A673 (cell line): ENCODE measurements around the gene MAST4. TPM values are rescaled to one million over a fixed set of nuclear protein-coding genes. Genes with fewer than 3 reads are reported as not detected.

Source experiments
- BruUV-seq: library from RNA; stranded (reverse); fragments of 400-500 nt; replicated peaks from 2 replicates; lab custom pipeline; 2021; lab: Mats Ljungman, UMichigan
- CTCF ChIA-PET: fragments of 300-600 bp; sonication (Branson Sonifier 250); formaldehyde crosslinking; loops from one replicate; lab custom pipeline; 2022; ENCODE audit warnings: antibody characterized with exemption; lab: Charles Lee
- POLR2A ChIA-PET: fragments of 300-600 bp; sonication (Branson Sonifier 250); formaldehyde crosslinking; loops from one replicate; lab custom pipeline; 2022; ENCODE audit warnings: antibody characterized with exemption; ENCODE audit not compliant: low non-redundant PET; lab: Charles Lee
- DNase-seq: peaks from one replicate; pipeline ENCODE4 v3.0.0-alpha.2; 2015; ENCODE audit warnings: low spot score
- H3K27ac ChIP-seq: fragments of 200-600 bp; sonication (generic); 2 replicates; pipeline ENCODE4 v1.5.1; 2016; ENCODE audit warnings: mixed run types, low read depth, mild to moderate bottlenecking, mixed read lengths, antibody characterized with exemption, low read length; ENCODE audit not compliant: poor library complexity, severe bottlenecking
- H3K27me3 ChIP-seq: fragments of 200-600 bp; sonication (generic); replicated peaks from 2 replicates; pipeline ENCODE4 v1.6.1; 2017; ENCODE audit warnings: mixed run types, low read depth, mild to moderate bottlenecking, mixed read lengths, antibody characterized with exemption, low read length; ENCODE audit not compliant: insufficient read depth, poor library complexity
- H3K36me3 ChIP-seq: fragments of 200-600 bp; sonication (generic); 2 replicates; pipeline ENCODE4 v1.6.1; 2016; ENCODE audit warnings: mixed run types, mild to moderate bottlenecking, mixed read lengths, antibody characterized with exemption, low read length; ENCODE audit not compliant: insufficient read depth, poor library complexity, severe bottlenecking
- H3K4me1 ChIP-seq: fragments of 200-600 bp; sonication (generic); 2 replicates; pipeline ENCODE4 v1.6.1; 2017; ENCODE audit warnings: mixed run types, mild to moderate bottlenecking, mixed read lengths, antibody characterized with exemption, low read length; ENCODE audit not compliant: insufficient read depth, poor library complexity, severe bottlenecking
- H3K4me3 ChIP-seq: fragments of 200-600 bp; sonication (generic); 2 replicates; pipeline ENCODE4 v1.5.1; 2016; ENCODE audit warnings: low read depth, mixed run types, mild to moderate bottlenecking, mixed read lengths, low read length; ENCODE audit not compliant: poor library complexity, severe bottlenecking
- H3K9me3 ChIP-seq: fragments of 200-600 bp; sonication (generic); 2 replicates; pipeline ENCODE4 v1.6.1; 2016; ENCODE audit warnings: mixed run types, low read depth, mild to moderate bottlenecking, mixed read lengths, antibody characterized with exemption, low read length; ENCODE audit not compliant: poor library complexity, severe bottlenecking
- EZH2 ChIP-seq: fragments of 200-600 bp; sonication (generic); IDR thresholded peaks from 2 replicates; pipeline ENCODE4 v1.6.1; 2017; ENCODE audit warnings: borderline replicate concordance, low read depth, mild to moderate bottlenecking, mixed read lengths, antibody characterized with exemption, low read length; ENCODE audit not compliant: poor library complexity, severe bottlenecking
- intact Hi-C: fragments of 100-400 bp; cut with micrococcal nuclease; formaldehyde crosslinking; loops from one replicate; pipeline ENCODE4 v1.10.0; 2022; ENCODE audit not compliant: unreplicated experiment
- total RNA-seq: library from RNA; stranded (reverse); gene quantifications from 2 replicates; pipeline ENCODE4 v1.2.3, GENCODE V29; 2021
- TF ChIP-seq, protein P1 (sequence below): fragments of 300-800, 200-600 bp; sonication (generic); conservative IDR thresholded peaks from 2 replicates; pipeline ENCODE4 v1.5.1; 2017; ENCODE audit warnings: low read depth, mild to moderate bottlenecking, antibody characterized with exemption, low read length, moderate library complexity, mixed read lengths

MAST4 gene
- total RNA-seq, 1 experiment from 2014 or later: 4.5 TPM

DNA sequence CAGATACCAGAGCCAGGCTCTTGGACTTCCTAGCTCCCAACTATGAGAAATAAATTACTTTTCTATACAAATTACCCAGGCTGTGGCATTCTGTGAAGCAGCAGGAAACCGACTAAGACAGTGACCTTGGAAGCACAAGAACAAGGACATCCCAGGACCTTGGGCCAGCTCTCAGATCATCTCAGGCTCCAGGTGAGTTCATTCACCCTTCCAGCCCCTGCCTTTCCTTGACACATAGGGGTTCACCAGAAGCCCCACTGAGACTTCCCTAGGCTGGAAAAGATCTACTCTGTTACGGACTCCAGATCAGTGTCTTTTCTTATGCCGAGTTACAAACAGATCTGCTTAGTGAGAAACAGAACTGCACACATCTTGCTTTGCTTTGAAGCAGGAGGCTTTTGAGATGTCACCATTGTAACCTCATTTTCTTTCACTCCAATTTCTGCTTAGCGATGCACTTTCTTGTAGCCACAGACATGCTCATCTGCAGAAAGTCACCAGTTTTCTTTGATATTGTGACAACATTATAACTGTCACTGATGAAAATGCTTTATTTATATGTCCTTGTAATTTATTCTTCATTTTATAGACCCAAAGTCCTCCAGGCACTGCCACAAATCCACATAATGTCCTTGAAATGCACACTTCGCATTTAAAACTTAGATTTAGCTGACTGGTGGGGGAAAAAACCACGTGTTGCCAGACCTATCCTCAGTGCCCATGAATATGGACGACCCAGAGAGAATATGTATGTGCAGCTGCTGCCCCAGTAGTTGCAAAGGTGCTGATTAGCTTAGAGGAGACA lies 592.3 kb downstream of the MAST4 start:
- no TSS peak for BruUV-seq
- DNase-seq: no peak
- POLR2A ChIA-PET: no interaction called here

DNA sequence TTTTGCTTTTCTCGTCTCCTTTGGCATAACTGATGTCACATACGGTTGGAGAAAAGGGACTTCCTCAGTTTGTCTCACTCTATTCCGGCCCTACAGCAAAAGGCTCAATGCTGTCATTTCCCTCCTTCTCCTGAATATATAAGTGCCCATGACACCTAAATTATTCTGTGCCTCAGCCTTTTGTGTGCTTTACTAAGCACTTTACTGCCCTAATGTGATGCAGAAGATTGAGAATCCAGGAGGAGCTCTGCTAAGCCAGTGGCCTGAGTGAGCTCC lies 592.8 kb downstream of the MAST4 start:
- TF ChIP-seq, protein P1, sequence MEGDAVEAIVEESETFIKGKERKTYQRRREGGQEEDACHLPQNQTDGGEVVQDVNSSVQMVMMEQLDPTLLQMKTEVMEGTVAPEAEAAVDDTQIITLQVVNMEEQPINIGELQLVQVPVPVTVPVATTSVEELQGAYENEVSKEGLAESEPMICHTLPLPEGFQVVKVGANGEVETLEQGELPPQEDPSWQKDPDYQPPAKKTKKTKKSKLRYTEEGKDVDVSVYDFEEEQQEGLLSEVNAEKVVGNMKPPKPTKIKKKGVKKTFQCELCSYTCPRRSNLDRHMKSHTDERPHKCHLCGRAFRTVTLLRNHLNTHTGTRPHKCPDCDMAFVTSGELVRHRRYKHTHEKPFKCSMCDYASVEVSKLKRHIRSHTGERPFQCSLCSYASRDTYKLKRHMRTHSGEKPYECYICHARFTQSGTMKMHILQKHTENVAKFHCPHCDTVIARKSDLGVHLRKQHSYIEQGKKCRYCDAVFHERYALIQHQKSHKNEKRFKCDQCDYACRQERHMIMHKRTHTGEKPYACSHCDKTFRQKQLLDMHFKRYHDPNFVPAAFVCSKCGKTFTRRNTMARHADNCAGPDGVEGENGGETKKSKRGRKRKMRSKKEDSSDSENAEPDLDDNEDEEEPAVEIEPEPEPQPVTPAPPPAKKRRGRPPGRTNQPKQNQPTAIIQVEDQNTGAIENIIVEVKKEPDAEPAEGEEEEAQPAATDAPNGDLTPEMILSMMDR: no peak
- TF ChIP-seq EZH2: no peak
- no peak overlapping the region for H3K4me3 ChIP-seq
- no peaks in the 10 kb centered on the region for H3K4me1 ChIP-seq
- no TSS peak for BruUV-seq
- CTCF ChIA-PET: no interaction called here
- H3K27me3 ChIP-seq: no peaks in the 10 kb centered on the region
- DNase-seq: no peak
- no peak overlapping the region for H3K27ac ChIP-seq
- POLR2A ChIA-PET: no interaction called here
- intact Hi-C loops: no loop called here
- no peaks in the 10 kb centered on the region for H3K9me3 ChIP-seq
- H3K36me3 ChIP-seq: no peaks in the 10 kb centered on the region

More for the DNA sequence above, 592.3 kb downstream of the MAST4 start:
- no peak overlapping the region for H3K27ac ChIP-seq
- no peak overlapping the region for H3K4me3 ChIP-seq
- intact Hi-C loops: no loop called here
- no peaks in the 10 kb centered on the region for H3K9me3 ChIP-seq
- CTCF ChIA-PET: no interaction called here
- no peaks in the 10 kb centered on the region for H3K4me1 ChIP-seq
- TF ChIP-seq, protein P1: no peak
- no peak for TF ChIP-seq EZH2
- H3K36me3 ChIP-seq: no peaks in the 10 kb centered on the region
- H3K27me3 ChIP-seq: no peaks in the 10 kb centered on the region

DNA sequence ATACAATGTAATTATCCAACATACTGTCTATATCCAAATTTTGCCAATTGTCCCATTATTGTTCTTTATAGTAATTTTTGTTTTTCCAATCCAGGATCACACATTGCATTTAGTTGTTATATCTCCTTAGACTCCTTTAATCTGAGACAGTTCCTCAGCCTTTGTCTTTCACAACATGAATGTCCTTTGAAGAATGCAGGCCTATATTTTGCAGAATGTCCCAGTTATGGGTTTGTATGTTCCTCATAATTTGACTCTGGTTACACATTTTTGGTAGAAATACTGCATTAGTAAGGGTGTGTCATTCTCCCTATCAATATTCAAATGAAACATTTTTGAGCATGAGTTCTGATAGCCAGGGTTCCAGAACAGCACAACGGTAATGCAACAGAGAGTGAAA lies 593.7 kb downstream of the MAST4 start:
- intact Hi-C loops: no loop called here
- TF ChIP-seq, protein P1: no peak
- TF ChIP-seq EZH2: no peak
- POLR2A ChIA-PET: no interaction called here
- Histone ChIP-seq H3K27me3 (no peaks in the 10 kb centered on the region), H3K27ac (no peak overlapping the region), H3K4me1 (no peaks in the 10 kb centered on the region), H3K9me3 (no peaks in the 10 kb centered on the region), H3K36me3 (no peaks in the 10 kb centered on the region), H3K4me3 (no peak overlapping the region)
- DNase-seq: no peak
- no TSS peak for BruUV-seq
- CTCF ChIA-PET: no interaction called here
